GM21619 (cell line): ENCODE measurements around the gene SEMA4A.
"Not testable (repeated sequence)": the region's sequence is repeated elsewhere in the genome, so short reads cannot be mapped to it uniquely, and the experiment has no call there.

ENCODE experiments used
- ATAC-seq: cut with Tn5 transposase; IDR thresholded peaks from one replicate; pipeline ENCODE4 v1.9.1; 2021; ENCODE audit not compliant: unreplicated experiment

The SEMA4A gene

GRCh38 chr1:156118177-156118868, 35.1 kb upstream of the SEMA4A start:
- ATAC-seq, result no peak

GRCh38 chr1:156119503-156120209, 33.7 kb upstream of the SEMA4A start:
- ATAC-seq, result no peak

- ATAC-seq, result no peak
Observed at GRCh38 chr1:156120318-156120717, 33.1 kb upstream of the SEMA4A start.

GRCh38 chr1:156121005-156121404, 32.4 kb upstream of the SEMA4A start:
- ATAC-seq, result not testable (repeated sequence)

GRCh38 chr1:156121457-156121856, 31.9 kb upstream of the SEMA4A start:
- no peak for ATAC-seq

GRCh38 chr1:156122086-156122485, 31.3 kb upstream of the SEMA4A start:
- no peak for ATAC-seq

GRCh38 chr1:156122519-156123355, 30.6 kb upstream of the SEMA4A start:
- ATAC-seq, result no peak

- no peak for ATAC-seq
Observed at GRCh38 chr1:156123356-156124196, 29.8 kb upstream of the SEMA4A start.

GRCh38 chr1:156124557-156125483, 28.6 kb upstream of the SEMA4A start:
- no peak for ATAC-seq

- ATAC-seq, result not testable (repeated sequence)
Observed at GRCh38 chr1:156125544-156125943, 27.8 kb upstream of the SEMA4A start.

GRCh38 chr1:156126043-156126629, 27.2 kb upstream of the SEMA4A start:
- no peak for ATAC-seq

- ATAC-seq, result peak; percentile 46
Observed at GRCh38 chr1:156126630-156127534, 26.5 kb upstream of the SEMA4A start.

- no peak for ATAC-seq
Observed at GRCh38 chr1:156128308-156128653, 25.1 kb upstream of the SEMA4A start.

- ATAC-seq, result no peak
Observed at GRCh38 chr1:156128654-156129597, 24.5 kb upstream of the SEMA4A start.

- ATAC-seq, result no peak
Observed at GRCh38 chr1:156129687-156130577, 23.5 kb upstream of the SEMA4A start.

- no peak for ATAC-seq
Observed at GRCh38 chr1:156130578-156130942, 22.8 kb upstream of the SEMA4A start.
